Sigmoid colon (tissue), 4 donors: Measurements from ENCODE around the gene GRK1.

Source experiments
- CTCF ChIP-seq, 4 experiments: fragments of 450-650 bp in 3 of 4; fragments of 200-600 bp in 1 of 4; IDR thresholded peaks; one replicate each; pipeline ENCODE4 v1.5.1; 2016 to 2019; ENCODE audit warnings: antibody characterized with exemption in 4 of 4, mild to moderate bottlenecking in 3 of 4, moderate library complexity in 2 of 4
- EP300 ChIP-seq, 4 donors: sonication (generic); formaldehyde crosslinking; IDR thresholded peaks; one replicate each; pipeline ENCODE4 v1.6.1; 2017; ENCODE audit warnings: antibody characterized with exemption in 4 of 4
- POLR2A ChIP-seq, 2 donors: fragments of 450-650 bp; IDR thresholded peaks; one replicate each; pipeline ENCODE4 v1.6.1; 2016; ENCODE audit warnings: antibody characterized with exemption in 2 of 2, mild to moderate bottlenecking in 2 of 2, moderate library complexity in 2 of 2
- POLR2AphosphoS5 ChIP-seq, 4 donors: sonication (generic); formaldehyde crosslinking; IDR thresholded peaks; one replicate each; pipeline ENCODE4 v1.6.1; 2017; ENCODE audit warnings: antibody characterized with exemption in 4 of 4

GRCh38 chr13:113635048-113635420 lies 32.0 kb upstream of the GRK1 start:
- TF ChIP-seq CTCF (IDR thresholded peaks at IDR 0.05) (no peak), POLR2A (IDR thresholded peaks at IDR 0.05) (no peak), EP300 (IDR thresholded peaks at IDR 0.05) (no peak), POLR2AphosphoS5 (IDR thresholded peaks at IDR 0.05) (no peak)
